Measurements from ENCODE around the gene MAMDC4.
"Not testable (repeated sequence)": the region's sequence is repeated elsewhere in the genome, so short reads cannot be mapped to it uniquely, and the experiment has no call there.

MAMDC4 gene

DNA sequence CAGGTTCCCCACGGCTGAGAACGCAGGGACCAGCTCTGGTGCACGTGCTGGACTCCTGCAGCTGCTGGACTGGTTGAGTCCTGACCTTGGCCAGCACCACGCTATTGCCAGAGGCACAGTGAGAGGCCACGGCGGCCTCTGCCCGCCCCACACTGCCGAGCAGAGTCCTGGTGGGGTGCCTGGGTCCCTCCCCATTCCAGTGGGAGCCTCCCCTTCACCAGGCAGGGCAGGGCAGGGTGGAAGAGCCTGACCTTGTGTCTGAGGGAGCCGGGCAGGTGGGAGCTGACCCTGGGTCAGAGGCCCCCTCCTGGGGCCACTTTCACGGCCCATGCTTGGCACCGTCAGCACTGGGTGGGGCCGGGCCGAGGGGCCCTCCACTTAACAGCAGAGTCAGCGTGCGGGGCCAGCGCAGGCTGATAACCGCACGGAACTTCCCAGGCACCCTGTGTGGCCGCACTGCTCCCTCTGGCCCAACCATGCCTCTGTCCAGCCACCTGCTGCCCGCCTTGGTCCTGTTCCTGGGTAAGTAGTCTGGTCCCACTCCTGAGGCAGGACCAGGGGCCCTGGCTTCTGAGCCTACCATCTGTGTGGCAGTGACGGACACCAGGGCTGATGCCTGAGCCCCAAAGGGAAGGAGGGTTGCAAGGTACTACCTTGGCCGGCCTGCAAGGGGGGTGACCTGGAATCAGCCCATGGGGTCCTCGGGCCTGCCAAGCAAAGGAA, at the start of gene MAMDC4:
MAMDC4 (plus strand) TSS at position 406 of the 723 bp plus-strand sequence; CDS start at position 477, 71 bp downstream.
- no peak for DNase-seq (ENCODE audit: low read depth, low spot score)

DNA sequence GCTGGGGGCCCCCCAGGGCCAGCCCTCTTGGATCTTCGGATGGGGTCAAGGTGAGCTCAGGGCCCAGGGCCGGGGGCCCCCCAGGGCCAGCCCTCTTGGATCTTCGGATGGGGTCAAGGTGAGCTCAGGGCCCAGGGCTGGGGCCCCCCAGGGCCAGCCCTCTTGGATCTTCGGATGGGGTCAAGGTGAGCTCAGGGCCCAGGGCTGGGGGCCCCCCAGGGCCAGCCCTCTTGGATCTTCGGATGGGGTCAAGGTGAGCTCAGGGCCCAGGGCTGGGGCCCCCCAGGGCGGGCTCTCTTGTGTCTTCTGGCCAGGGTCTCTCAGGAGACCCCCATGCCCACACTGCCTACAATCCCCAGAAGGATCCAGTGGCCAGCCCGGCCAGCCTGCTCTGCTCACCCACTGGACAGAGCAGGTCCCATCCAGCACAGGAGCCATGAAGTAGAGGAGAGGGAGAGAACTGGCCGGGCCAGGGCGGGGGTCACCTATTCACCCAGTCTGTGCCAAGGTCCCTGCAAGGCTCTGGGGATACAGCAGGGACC, 49.1 kb upstream of the MAMDC4 start:
- not testable (repeated sequence) for DNase-seq (ENCODE audit: low read depth, low spot score)

GRCh38 chr9:136803551-136804508, 48.3 kb upstream of the MAMDC4 start:
- DNase-seq (ENCODE audit: low read depth, low spot score), result no peak

DNA sequence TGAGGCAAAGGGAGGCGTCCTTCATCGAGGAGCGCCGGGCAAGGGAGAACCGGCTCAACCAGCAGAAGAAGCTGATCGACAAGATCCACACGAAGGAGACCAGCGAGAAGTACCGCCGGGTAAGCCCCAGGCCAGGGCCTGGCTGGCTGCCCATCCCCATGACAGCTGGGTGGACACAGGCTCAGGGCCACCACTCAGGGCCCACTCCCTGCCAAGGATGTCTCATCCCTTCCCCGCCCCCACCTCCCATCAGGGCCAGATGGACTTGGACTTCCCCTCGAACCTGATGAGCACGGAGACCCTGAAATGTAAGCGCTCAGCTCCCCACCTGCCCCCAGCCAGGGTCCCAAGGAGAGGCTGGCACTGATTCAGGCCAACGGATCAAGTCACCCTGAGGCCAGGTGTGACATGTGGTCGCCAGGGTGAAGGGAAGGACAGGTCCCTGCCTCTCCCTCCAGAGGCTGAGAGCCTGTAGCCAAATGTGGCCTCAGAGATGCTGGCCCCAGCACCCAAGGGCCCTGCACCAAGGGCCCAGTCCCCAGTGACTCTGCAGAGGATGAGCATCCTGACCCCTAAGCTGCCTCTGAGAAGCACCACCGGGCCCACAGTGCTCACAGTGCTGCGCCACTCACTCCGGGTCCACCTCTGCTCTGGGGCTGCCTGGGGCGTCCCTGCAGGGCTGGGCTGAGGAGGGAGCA, 47.5 kb upstream of the MAMDC4 start:
- DNase-seq (ENCODE audit: low read depth, low spot score), result no peak

GRCh38 chr9:136805207-136805740, 46.9 kb upstream of the MAMDC4 start:
- DNase-seq (ENCODE audit: low read depth, low spot score), result no peak

DNA sequence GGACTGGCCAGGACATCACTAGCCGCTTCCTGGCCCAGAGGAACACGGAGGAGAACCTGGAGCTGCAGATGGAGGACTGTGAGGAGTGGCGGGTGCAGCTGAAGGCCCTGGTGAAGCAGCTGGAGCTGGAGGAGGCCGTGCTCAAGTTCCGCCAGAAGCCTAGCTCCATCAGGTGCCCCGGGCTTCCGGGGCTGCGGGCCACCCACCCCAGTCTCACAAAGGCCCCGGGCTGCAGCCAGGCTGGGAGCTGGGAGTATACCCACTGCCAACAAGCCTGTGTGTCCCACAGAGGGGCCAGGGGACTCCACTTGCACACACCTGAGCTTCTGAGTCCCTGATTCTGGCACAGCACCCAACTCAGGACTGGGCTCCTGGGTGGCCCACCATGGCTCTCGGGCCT, 46.1 kb upstream of the MAMDC4 start:
- no peak for DNase-seq (ENCODE audit: low read depth, low spot score)

GRCh38 chr9:136806631-136807201, 45.4 kb upstream of the MAMDC4 start:
- no peak for DNase-seq (ENCODE audit: low read depth, low spot score)

DNA sequence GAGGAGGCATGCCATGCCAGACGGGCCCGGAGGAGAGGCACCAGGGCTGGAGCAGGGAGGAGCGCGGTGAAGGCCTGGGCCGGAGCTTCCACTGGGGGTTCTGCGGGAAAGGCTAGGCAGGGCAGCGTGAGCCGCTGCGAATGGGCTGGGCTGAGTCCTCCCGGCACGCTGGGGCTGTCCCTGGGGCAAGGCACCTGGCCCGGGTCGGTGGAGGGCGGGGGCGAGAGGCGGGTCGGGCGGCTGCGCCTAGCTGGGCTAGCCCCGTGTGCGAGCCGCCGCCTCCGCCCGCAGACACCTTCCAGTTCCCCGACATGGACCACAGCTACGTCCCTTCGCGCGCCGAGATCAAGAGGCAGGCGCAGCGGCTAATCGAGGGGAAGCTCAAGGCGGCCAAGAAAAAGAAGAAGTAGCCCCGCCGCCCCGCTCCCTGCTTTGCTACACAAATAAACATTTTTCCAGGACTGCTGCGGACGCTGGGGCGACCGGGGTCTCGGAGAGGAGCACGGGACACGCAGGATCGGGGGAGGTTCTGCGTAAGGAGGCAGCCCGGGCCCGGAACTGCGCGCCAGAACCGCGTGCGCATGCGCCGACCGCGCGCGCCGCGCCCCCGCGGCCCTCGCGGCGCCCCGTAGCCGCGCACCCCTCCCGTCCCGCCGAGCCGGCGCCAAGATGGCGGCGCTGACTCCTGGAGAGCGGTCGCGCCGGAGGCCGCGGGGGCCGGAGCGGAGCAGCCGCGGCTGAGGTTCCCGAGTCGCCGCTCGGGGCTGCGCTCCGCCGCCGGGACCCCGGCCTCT, 44.7 kb upstream of the MAMDC4 start, which contains the start of gene RABL6:
RABL6 (plus strand) TSS at position 668 of the 794 bp plus-strand sequence. CDS start 249 bp downstream, outside the sequence.
- no peak for DNase-seq (ENCODE audit: low read depth, low spot score)

DNA sequence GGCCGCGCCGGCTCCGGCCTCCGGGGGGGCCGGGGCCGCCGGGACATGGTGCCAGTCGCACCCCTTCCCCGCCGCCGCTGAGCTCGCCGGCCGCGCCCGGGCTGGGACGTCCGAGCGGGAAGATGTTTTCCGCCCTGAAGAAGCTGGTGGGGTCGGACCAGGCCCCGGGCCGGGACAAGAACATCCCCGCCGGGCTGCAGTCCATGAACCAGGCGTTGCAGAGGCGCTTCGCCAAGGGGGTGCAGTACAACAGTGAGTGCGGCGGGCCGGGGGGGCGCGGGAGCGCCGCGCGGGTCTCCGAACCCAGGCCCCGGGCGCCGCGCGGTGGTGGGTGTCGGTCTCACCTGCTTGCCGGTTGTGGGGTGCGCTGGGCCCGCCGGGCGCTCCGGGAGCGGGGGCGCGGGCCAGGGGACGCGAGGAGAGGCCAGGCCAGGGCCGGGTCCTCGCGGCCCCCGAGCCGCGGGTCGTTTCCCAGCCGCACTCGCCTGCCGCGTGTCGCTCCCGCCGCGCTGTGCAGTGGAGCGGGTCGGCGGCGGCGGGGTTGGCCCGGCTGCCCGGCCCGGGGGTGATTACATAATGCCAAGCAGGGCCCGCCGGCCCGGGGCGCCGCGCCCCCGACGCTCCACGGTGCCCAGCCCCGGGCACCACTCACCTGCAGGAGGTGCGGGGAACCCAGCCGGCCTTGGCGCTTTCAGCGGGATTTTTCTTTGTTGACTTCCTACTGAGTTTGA, 43.9 kb upstream of the MAMDC4 start:
- DNase-seq (ENCODE audit: low read depth, low spot score), result no peak

- DNase-seq (ENCODE audit: low read depth, low spot score), result no peak
Measured at GRCh38 chr9:136808806-136809158, 43.4 kb upstream of the MAMDC4 start.

DNA sequence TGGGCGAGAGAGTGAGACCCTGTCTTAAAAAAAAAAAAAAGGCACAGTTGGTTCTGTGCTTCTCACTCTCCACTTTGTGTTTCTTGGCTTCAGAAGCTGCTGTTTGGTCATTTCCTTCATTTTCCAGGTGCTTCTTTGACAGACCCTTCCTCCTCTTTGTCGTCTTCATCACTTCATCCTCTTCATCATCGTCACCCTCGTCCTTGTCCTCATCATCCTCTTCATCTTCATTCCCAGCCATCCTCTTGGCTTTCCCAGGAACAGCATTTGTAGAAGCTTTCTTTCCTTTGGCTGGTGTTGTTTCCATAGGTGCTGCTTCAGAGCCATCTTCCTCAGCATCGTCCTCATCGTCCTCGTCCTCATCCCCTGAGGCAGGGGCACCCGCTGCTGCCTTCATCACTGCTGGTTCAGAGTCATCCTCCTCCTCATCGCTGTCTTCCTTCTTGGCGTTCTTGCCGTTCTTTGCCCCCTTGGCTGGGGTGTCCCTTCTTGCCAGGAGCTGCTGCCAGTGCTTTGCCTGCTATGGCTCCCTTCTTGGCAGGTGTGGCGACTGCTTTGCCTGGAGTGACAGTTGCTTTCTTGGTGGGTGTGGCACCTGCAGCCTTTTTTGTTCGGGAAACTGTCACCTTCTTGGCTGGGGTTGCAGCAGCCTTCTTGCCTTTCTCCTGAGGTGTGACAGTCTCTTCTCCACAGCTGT, 37.3 kb upstream of the MAMDC4 start:
- DNase-seq (ENCODE audit: low read depth, low spot score), result no peak

- no peak for DNase-seq (ENCODE audit: low read depth, low spot score)
Measured at GRCh38 chr9:136815422-136815782, 36.7 kb upstream of the MAMDC4 start.

DNA sequence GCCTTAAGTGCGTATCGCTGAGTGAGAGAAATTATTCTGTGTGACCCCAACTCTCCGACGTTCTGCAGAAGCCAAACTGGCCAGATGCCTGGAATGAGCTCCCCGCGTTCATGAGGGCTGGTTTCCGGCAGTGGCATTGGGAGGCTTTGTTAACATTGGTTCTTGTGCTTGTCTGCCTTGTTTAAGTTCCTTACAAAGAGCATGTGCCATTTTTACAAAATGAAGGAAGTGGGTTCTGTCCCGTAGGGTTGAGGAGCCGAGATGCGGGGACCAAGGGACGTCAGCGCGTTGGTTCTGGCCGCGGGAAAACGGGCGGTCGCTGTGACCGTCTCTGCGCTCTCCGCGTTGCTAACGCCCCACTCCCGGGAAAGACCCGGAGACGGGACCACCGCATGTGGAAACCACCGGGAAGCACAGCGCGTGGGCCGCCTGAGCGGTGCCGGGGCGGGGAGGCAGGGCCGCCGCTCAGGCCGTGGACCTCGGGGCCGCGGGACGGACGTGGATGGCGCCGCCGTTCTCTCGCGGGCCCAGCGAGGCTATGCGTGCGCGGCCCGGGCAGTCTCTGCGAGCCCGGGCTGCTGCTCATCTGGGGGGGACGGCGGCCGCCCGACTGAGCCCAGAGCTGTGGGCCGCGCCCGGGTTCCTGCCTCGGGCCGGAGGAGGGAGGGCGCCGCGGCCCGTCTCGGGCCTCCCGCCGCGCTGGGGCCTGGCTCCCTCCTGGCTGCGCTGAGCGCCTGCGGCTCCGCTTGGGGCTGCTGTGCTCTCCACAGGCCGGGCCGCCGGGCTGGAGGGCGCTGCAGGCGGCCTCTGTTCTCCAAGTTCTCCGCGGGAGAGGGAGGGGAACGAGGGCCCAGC, 30.9 kb upstream of the MAMDC4 start:
- DNase-seq (ENCODE audit: low read depth, low spot score), result no peak

- DNase-seq (ENCODE audit: low read depth, low spot score), result no peak
Measured at GRCh38 chr9:136821826-136822544, 30.2 kb upstream of the MAMDC4 start.

GRCh38 chr9:136823136-136824046, 28.8 kb upstream of the MAMDC4 start:
- no peak for DNase-seq (ENCODE audit: low read depth, low spot score)

- no peak for DNase-seq (ENCODE audit: low read depth, low spot score)
Measured at GRCh38 chr9:136824496-136825225, 27.5 kb upstream of the MAMDC4 start.

Measured in brain pericyte (primary cell).